ENCODE results near the gene DPM2. TPM values are rescaled to one million over a fixed set of nuclear protein-coding genes. Genes with fewer than 3 reads are reported as not detected.
A peak's percentile ranks its signal among the peaks of the same experiment; 100 is the strongest.

The DPM2 gene
- total RNA-seq, 1 donor from 2014 or later = 32.7 TPM

DNA sequence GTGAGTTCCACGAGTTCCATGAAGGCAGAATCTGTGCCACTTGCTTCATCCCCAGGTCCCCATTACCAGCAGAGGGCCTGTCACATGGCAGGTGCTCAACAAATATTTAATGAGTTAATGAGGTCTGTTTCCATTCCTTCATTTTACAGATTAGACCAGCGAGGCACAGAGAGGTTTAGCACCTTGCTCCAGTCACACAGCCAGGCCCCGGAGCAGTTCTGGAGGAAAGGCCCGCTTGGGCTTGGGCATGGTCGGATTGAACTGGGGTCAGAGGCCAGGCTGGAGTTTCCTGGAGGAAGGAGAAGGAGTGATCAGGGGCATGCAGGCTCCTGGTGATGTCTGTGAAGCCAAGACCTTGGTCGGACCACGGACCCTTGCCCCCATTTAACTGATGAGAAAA lies 16.9 kb downstream of the DPM2 start:
- peaks cover 48% of the 10 kb centered on the region for H3K4me1 ChIP-seq (ENCODE audit: insufficient read depth, low read length)
- H3K9me3 Mint-ChIP-seq (ENCODE audit: unreplicated experiment) = no peaks in the 10 kb centered on the region
- FAIRE-seq (no peak), DNase-seq (ENCODE audit: low read depth) (no peak)
- no peak overlapping the region for H3K4me3 ChIP-seq (ENCODE audit: insufficient read depth, low read depth, low read length)
- peaks cover 8% of the 10 kb centered on the region for H3K27me3 Mint-ChIP-seq (ENCODE audit: low read depth, unreplicated experiment)
- no peaks in the 10 kb centered on the region for H3K27me3 ChIP-seq (ENCODE audit: insufficient read depth, low read length)
- H3K4me2 ChIP-seq (ENCODE audit: low read length) = no peak overlapping the region
- no peak overlapping the region for H3K27ac ChIP-seq (ENCODE audit: low read depth, low read length)
- no peaks in the 10 kb centered on the region for H3K9me3 ChIP-seq (ENCODE audit: insufficient read depth, low read depth, low read length)
- H3K36me3 ChIP-seq (ENCODE audit: insufficient read depth, low read length) = no peaks in the 10 kb centered on the region
- no peak overlapping the region for H3K4me3 Mint-ChIP-seq (ENCODE audit: unreplicated experiment)
- H2AFZ ChIP-seq (ENCODE audit: low read depth, low read length) = no peak overlapping the region
- peaks cover 19% of the 10 kb centered on the region for H3K4me1 Mint-ChIP-seq (ENCODE audit: low read depth, unreplicated experiment)
- TF ChIP-seq, protein P1, sequence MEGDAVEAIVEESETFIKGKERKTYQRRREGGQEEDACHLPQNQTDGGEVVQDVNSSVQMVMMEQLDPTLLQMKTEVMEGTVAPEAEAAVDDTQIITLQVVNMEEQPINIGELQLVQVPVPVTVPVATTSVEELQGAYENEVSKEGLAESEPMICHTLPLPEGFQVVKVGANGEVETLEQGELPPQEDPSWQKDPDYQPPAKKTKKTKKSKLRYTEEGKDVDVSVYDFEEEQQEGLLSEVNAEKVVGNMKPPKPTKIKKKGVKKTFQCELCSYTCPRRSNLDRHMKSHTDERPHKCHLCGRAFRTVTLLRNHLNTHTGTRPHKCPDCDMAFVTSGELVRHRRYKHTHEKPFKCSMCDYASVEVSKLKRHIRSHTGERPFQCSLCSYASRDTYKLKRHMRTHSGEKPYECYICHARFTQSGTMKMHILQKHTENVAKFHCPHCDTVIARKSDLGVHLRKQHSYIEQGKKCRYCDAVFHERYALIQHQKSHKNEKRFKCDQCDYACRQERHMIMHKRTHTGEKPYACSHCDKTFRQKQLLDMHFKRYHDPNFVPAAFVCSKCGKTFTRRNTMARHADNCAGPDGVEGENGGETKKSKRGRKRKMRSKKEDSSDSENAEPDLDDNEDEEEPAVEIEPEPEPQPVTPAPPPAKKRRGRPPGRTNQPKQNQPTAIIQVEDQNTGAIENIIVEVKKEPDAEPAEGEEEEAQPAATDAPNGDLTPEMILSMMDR (IDR thresholded peaks at IDR 0.05; ENCODE audit: insufficient read depth, low read depth, low read length) = no peak
- no peak for TF ChIP-seq EZH2 (IDR thresholded peaks at IDR 0.05; ENCODE audit: insufficient read depth, low read length)
- H3K9ac ChIP-seq (ENCODE audit: low read length) = no peak overlapping the region
- H3K36me3 Mint-ChIP-seq (ENCODE audit: low read depth, unreplicated experiment) = peaks cover 1% of the 10 kb centered on the region
- H3K79me2 ChIP-seq (ENCODE audit: insufficient read depth, low read length) = peaks cover 5% of the 10 kb centered on the region
- H3K27ac Mint-ChIP-seq (ENCODE audit: unreplicated experiment) = peak overlapping the region; percentile 68
- H4K20me1 ChIP-seq (ENCODE audit: insufficient read depth, low read length) = no peaks in the 10 kb centered on the region

DNA sequence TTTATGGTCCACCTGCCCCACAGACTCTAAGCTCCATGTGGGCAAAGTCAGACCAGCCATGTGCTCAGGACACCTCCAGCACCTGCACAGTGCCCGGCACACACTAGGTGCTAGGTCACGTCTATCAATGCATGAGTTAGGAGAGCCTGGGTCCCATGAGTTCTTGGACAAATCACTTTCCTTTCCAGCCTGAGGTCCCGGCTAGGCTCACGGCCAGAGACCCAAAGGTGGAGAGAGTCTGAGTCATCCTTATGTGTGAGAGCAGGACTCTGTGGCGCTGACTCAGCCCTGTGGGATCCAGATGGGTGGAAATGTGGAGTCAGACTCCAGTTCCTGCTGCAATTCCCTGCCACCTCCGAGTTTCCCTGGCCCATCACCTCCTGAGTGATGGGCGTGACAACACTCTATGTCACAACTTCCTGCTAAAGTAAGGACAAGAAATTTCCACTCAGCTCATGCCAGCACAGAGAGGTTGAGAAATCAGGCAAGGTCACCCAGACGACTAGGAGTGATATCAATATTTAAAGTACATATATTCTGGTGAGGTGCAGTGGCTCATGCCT lies 18.3 kb downstream of the DPM2 start:
- H4K20me1 ChIP-seq (ENCODE audit: insufficient read depth, low read length) = no peaks in the 10 kb centered on the region
- peak overlapping the region; percentile 70 for H3K27ac ChIP-seq (ENCODE audit: low read depth, low read length)
- Mint-ChIP-seq H3K36me3 (ENCODE audit: low read depth, unreplicated experiment) (peaks cover 1% of the 10 kb centered on the region), H3K27ac (ENCODE audit: unreplicated experiment) (peak overlapping the region; percentile 81), H3K27me3 (ENCODE audit: low read depth, unreplicated experiment) (no peaks in the 10 kb centered on the region), H3K9me3 (ENCODE audit: unreplicated experiment) (no peaks in the 10 kb centered on the region), H3K4me3 (ENCODE audit: unreplicated experiment) (peak overlapping the region; percentile 36), H3K4me1 (ENCODE audit: low read depth, unreplicated experiment) (peaks cover 19% of the 10 kb centered on the region)
- TF ChIP-seq, protein P1 (IDR thresholded peaks at IDR 0.05; ENCODE audit: insufficient read depth, low read depth, low read length) = no peak
- TF ChIP-seq EZH2 (IDR thresholded peaks at IDR 0.05; ENCODE audit: insufficient read depth, low read length) = no peak
- FAIRE-seq (peak; percentile 93), DNase-seq (ENCODE audit: low read depth) (peak; percentile 98)
- H3K4me3 ChIP-seq (ENCODE audit: insufficient read depth, low read depth, low read length) = no peak overlapping the region
- H3K9ac ChIP-seq (ENCODE audit: low read length) = peak overlapping the region; percentile 37
- no peaks in the 10 kb centered on the region for H3K36me3 ChIP-seq (ENCODE audit: insufficient read depth, low read length)
- H2AFZ ChIP-seq (ENCODE audit: low read depth, low read length) = no peak overlapping the region
- no peaks in the 10 kb centered on the region for H3K9me3 ChIP-seq (ENCODE audit: insufficient read depth, low read depth, low read length)
- H3K27me3 ChIP-seq (ENCODE audit: insufficient read depth, low read length) = no peaks in the 10 kb centered on the region
- peaks cover 8% of the 10 kb centered on the region for H3K79me2 ChIP-seq (ENCODE audit: insufficient read depth, low read length)
- H3K4me1 ChIP-seq (ENCODE audit: insufficient read depth, low read length) = peaks cover 48% of the 10 kb centered on the region
- peak overlapping the region; percentile 51 for H3K4me2 ChIP-seq (ENCODE audit: low read length)
